GM18498 (cell line): Measurements from ENCODE around the gene SEC22C.
A peak's percentile ranks its signal among the peaks of the same experiment; 100 is the strongest.
"Not testable (repeated sequence)": the region's sequence is repeated elsewhere in the genome, so short reads cannot be mapped to it uniquely, and the experiment has no call there.

Source experiments
- ATAC-seq: cut with Tn5 transposase; IDR thresholded peaks from one replicate; pipeline ENCODE4 v1.9.1; 2021; ENCODE audit warnings: mild to moderate bottlenecking, moderate library complexity; ENCODE audit not compliant: unreplicated experiment

Gene SEC22C

GRCh38 chr3:42581709-42582473, at the start of gene SEC22C:
TSS of gene SEC22C (minus strand) at chr3:42581967. CDS start at chr3:42569046, 12,921 bp downstream.
- peak; percentile 94 for ATAC-seq

GRCh38 chr3:42613462-42613861, 31.7 kb upstream of the SEC22C start:
- no peak for ATAC-seq

- ATAC-seq, result peak; percentile 68
Measured at GRCh38 chr3:42612928-42613327, 31.2 kb upstream of the SEC22C start.

DNA sequence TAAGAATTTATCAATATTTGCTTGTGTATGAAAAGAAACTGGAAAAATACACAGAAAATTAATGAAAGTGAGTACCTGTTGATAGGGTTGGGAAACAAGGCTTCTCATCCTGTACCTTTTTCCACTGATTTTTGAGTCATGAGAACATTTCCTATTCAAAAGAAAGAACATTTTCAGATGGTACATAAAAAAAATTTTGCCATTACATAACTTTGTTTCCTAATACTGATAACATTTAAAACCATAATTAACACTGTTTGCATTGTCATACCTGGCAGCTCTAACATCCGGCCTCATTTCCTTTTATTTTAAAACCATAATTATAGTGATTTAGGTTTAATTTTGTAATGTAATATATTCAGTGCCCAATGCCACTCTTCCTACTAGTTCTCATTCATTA, 30.4 kb upstream of the SEC22C start:
- no peak for ATAC-seq

- no peak for ATAC-seq
Measured at GRCh38 chr3:42610976-42611375, 29.2 kb upstream of the SEC22C start.

DNA sequence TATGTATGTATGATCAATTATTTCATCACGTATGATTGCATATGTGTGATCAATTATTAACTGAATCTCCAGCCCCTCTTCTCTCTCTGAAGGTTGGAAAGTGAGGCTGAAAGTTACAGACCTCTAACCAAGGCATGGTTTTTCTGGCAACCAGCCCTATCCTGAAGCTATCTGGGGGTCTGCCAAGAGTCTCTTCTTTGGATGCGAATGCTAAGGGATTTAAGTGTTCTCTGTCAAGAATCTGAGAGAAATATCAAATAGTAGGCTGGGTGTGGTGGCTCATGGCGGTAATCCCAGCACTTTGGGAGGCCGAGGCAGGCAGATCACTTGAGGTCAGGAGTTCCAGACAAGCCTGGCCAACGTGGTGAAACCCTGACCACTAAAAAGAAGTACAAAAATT, 26.8 kb upstream of the SEC22C start:
- ATAC-seq, result no peak

DNA sequence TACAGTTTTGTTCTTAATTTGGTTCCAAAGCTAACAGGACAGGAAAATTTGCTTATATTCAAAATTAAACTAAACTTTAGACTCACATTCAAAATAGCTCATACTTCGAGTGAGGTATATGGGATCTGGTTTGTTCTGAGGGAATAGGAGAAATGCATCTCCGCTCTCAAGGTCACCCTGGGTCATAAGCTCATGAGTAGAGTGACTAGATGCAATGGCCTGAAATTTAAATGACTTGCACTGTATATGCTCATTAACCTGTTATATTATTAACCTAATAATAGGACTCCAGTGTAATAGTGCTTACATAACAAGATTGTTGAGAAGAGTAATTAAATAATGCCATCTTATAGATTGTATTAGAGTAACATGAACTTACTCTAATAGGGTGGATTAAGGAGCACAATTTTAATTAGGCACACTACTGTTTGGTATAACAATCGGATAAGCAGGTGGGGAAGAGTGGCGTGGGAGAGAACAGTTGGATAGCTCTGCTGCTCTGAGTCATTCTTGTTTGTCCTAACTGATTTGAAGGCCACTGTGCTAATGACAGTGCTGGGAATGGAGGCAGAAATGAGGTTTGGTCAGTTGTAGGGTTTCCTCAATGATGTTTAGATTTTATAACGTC, 23.9 kb upstream of the SEC22C start:
- ATAC-seq, result no peak

DNA sequence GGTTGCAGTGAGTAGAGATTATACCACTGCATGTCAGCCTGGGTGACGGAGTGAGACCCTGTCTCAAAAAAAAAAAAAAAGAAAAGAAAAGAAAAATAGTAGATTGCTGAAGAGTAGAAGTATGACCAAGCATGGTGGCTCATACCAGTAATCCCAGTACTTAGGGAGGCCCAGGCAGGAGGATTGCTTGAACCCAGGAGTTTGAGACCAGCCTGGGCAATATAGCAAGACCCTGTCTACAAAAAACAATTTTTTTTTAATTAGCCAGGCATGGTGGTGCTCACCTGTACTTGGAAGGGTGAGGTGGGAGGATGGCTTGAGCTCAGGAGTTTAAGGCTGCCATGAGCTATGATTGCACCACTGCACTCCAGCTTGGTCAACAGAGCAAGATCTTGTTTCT, 21.2 kb upstream of the SEC22C start:
- no peak for ATAC-seq

GRCh38 chr3:42601896-42602581, 20.3 kb upstream of the SEC22C start:
- ATAC-seq, result no peak

GRCh38 chr3:42600958-42601675, 19.4 kb upstream of the SEC22C start:
- ATAC-seq, result peak; percentile 18

- ATAC-seq, result peak; percentile 84
Measured at GRCh38 chr3:42600111-42600957, 18.6 kb upstream of the SEC22C start, which contains the start of gene NKTR. TSS of gene NKTR (plus strand) at chr3:42600686. CDS start at chr3:42601007, 321 bp downstream.

DNA sequence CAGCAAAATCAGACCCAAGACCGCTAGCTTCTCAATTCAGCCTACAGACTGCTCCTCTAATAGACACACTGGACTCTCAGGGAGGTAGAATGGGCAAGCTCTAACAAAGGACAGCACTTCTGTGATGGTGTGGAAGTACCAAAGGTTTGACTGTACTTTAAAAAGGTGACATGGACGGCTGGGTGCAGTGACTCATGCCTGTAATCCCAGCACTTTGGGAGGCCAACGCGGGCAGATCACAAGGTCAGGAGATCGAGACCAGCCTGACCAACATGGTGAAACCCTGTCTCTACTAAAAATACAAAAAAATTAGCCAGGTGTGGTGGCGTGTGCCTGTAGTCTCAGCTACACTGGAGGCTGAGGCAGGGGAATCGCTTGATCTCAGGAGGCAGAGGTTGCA, 15.3 kb upstream of the SEC22C start:
- ATAC-seq, result not testable (repeated sequence)

GRCh38 chr3:42595682-42596081, 13.9 kb upstream of the SEC22C start:
- no peak for ATAC-seq

DNA sequence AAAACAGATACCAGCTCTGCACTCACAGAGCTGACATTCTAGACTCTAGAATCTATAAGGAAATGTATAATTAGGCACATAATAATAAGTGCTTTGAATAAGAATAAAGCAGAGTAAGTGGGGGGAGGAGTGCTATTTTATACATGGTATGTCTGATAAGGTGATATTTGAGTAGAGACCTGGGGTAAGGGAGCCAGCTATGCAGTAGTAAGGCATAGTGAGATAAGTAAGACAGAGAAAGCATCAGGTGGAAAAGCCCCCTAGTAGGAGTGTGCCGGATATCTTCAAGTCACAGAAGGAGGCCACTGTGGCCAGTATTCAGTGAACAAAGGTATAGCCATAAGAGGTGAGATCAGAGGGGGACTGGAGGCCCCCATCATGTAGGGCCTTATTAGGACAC, 11.9 kb upstream of the SEC22C start:
- ATAC-seq, result no peak

GRCh38 chr3:42591811-42592210, 10.0 kb upstream of the SEC22C start:
- no peak for ATAC-seq

DNA sequence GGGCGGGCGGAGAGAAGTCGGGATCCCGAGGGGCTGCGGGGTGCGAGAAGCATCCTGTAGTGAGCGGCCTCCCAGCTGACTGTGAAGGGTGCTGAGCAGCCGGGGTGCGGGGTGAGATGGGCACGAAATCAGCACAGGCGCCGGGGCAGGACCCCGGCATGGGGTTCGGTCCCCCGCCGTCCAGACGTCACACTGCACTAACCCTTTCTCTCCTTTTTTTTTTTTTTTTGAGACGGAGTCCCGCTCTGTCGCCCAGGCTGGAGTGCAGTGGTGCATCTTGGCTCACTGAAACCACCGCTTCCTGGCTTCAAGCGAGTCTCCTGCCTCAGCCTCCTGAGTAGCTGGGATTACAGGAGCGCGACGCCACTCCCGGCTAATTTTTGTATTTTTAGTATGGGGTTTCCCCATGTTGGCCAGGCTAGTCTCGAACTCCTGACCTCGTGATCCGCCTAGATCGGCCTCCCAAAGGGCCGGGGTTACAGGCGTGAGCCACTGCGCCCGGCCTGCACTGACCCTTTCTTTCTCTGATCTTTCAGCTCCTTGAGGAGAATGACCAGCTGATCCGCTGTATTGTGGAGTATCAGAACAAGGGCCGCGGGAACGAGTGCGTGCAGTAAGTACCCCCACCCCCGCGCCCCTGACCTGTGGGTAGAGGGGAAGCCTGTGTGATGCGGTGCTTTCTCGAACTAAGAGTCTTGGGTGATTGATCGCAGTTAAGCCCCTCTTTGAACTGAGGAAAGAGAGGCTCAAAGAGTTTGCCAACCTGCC, 9.4 kb upstream of the SEC22C start:
- no peak for ATAC-seq

DNA sequence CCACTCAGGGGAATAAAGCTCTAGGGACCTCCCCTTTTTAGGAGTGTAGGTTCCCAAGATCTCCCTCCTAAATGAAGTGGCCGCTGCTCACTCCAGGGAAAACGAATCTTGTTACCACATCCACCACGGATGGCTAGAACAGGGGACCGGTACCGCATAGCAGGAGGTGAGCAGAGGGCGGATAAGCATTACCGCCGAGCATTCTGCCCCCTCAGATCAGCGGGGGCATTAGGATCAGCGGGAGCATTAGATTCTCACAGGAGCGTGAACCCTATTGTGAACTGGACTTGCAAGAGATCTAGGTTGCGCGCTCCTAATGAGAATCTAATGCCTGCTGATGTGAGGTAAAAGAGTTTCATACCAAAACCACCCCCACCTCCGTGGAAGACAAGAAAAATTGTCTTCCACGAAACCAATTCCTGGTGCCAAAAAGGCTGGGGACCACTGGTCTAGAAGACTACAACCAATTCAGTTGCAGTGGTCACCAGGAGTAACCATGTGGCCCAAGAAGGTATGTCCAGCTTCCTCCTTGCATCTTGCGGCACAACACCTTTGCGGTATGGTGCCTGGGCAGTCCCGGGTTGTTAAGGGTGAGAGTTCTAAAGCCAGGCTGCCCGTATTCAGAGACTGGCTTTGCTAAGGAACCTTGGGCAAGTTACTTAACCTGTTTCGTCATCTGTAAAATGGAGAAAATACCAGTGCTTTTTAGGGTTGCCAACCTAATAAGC, 7.8 kb upstream of the SEC22C start:
- ATAC-seq, result no peak

DNA sequence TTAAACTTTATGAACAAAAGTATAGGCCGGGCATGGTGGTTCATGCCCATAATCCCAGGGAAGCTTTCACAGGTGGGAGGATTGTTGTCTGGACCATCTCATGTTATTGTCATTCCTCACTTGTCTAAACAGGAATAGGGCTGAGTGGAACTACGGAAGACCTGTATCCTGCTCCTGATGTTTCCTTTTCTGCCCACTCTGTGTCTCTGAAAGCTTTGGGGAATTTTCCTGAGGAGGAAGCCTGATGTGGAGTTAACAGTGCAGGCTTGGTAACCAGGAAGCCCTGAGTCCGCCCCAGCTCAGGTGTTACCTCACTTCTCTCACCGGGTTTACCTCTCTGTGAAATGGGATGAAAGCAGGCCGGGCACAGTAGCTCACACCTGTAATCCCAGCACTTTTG, 6.9 kb upstream of the SEC22C start:
- no peak for ATAC-seq
